GM12878 (cell line): ENCODE data around the gene FOXN4. TPM values are rescaled to one million over a fixed set of nuclear protein-coding genes. Genes with fewer than 3 reads are reported as not detected.

Experiments used
- ATAC-seq: fragments of 200-7000 bp; cut with Tn5 transposase; 3 replicates; pipeline ENCODE4 v1.9.1; 2020; ENCODE audit warnings: mild to moderate bottlenecking, moderate library complexity
- BruUV-seq: library from RNA; stranded (reverse); fragments of 400-500 nt; replicated peaks from 2 replicates; lab custom pipeline; 2021; lab: Mats Ljungman, UMichigan
- CTCF ChIA-PET: fragments of 300-600 bp; sonication (Branson Sonifier 250); formaldehyde crosslinking; extraction: SDS; loops from one replicate; lab custom pipeline; 2021; ENCODE audit warnings: inconsistent platforms; lab: Yijun Ruan, JAX
- POLR2A ChIA-PET: fragments of 350-600 bp; formaldehyde crosslinking; extraction: SDS; loops from one replicate; lab custom pipeline; 2021; ENCODE audit warnings: inconsistent platforms; lab: Charles Lee
- RAD21 ChIA-PET: fragments of 300-600 bp; sonication (Branson Sonifier 250); formaldehyde crosslinking; loops from one replicate; lab custom pipeline; 2023; ENCODE audit warnings: antibody characterized with exemption; ENCODE audit not compliant: unreplicated experiment; lab: Charles Lee
- SMC1A ChIA-PET: fragments of 300-600 bp; sonication (Branson Sonifier 250); formaldehyde crosslinking; loops from one replicate; lab custom pipeline; 2023; ENCODE audit not compliant: unreplicated experiment, uncharacterized antibody; lab: Charles Lee
- DNase-seq: peaks from one replicate; pipeline ENCODE4 v3.0.0-alpha.2; 2011; ENCODE audit warnings: low read depth, low spot score
- FAIRE-seq: peaks from 3 replicates; lab custom pipeline; 2011; peaks lifted over from hg19 to GRCh38; lab: Jason Lieb, UNC
- H2AFZ ChIP-seq: 2 replicates; pipeline ENCODE4 v1.6.0; 2011; ENCODE audit warnings: low read depth, low read length, control low read depth; ENCODE audit not compliant: control insufficient read depth
- H3K27ac ChIP-seq: 2 replicates; pipeline ENCODE4 v1.5.1; 2011; ENCODE audit warnings: control low read depth; ENCODE audit not compliant: control insufficient read depth, insufficient read depth
- H3K27me3 ChIP-seq, 2 experiments: replicated peaks in 1 of 2; 2 replicates each; pipeline versions ENCODE4 v1.6.0 to v1.6.1; 2011; ENCODE audit warnings: low read length in 1 of 2; ENCODE audit not compliant: control insufficient read depth in 2 of 2, insufficient read depth in 2 of 2
- H3K36me3 ChIP-seq, 2 experiments: 2 replicates each; pipeline ENCODE4 v1.5.1; 2011; ENCODE audit warnings: low read length in 1 of 2; ENCODE audit not compliant: control insufficient read depth in 2 of 2, insufficient read depth in 2 of 2
- H3K4me1 ChIP-seq: 2 replicates; pipeline ENCODE4 v1.6.1; 2011; ENCODE audit warnings: mild to moderate bottlenecking, low read length, moderate library complexity, mixed read lengths; ENCODE audit not compliant: control insufficient read depth, insufficient read depth
- H3K4me2 ChIP-seq: 2 replicates; pipeline ENCODE4 v1.6.0; 2011; ENCODE audit warnings: control low read depth; ENCODE audit not compliant: control insufficient read depth, insufficient read depth
- H3K4me3 ChIP-seq: fragments of 200-600 bp; sonication (generic); 2 replicates; pipeline ENCODE4 v1.5.1; 2016
- H3K79me2 ChIP-seq: 2 replicates; pipeline ENCODE4 v1.6.0; 2011; ENCODE audit warnings: low read length; ENCODE audit not compliant: control insufficient read depth, insufficient read depth
- H3K9ac ChIP-seq: 2 replicates; pipeline ENCODE4 v1.8.0; 2011; ENCODE audit warnings: low read length, control low read depth, mixed read lengths; ENCODE audit not compliant: control insufficient read depth, insufficient read depth
- H3K9me3 ChIP-seq: replicated peaks from 3 replicates; pipeline ENCODE4 v1.5.1; 2011; ENCODE audit warnings: mild to moderate bottlenecking, low read length; ENCODE audit not compliant: control insufficient read depth, insufficient read depth
- H4K20me1 ChIP-seq: 2 replicates; pipeline ENCODE4 v1.6.0; 2011; ENCODE audit not compliant: control insufficient read depth, insufficient read depth
- BCL3 ChIP-seq: IDR thresholded peaks from 2 replicates; pipeline ENCODE4 v1.6.1; 2011; ENCODE audit warnings: borderline replicate concordance, low read depth, mild to moderate bottlenecking, moderate library complexity, low read length; ENCODE audit not compliant: insufficient read depth, poor library complexity, severe bottlenecking
- CHD4 ChIP-seq: fragments of 200-600 bp; sonication (generic); IDR thresholded peaks from 2 replicates; pipeline ENCODE4 v1.6.1; 2016; ENCODE audit warnings: mild to moderate bottlenecking
- E2F4 ChIP-seq: IDR thresholded peaks from 2 replicates; pipeline ENCODE4 v1.6.1; 2012; ENCODE audit warnings: low read depth, low read length, improper control_type of control experiment
- HDGF ChIP-seq: fragments of 450-650 bp; IDR thresholded peaks from 2 replicates; pipeline ENCODE4 v1.6.1; 2016; ENCODE audit warnings: antibody characterized with exemption
- KDM1A ChIP-seq: fragments of 200-600 bp; sonication (generic); IDR thresholded peaks from 2 replicates; pipeline ENCODE4 v1.6.1; 2016; ENCODE audit warnings: borderline replicate concordance
- PML ChIP-seq: IDR thresholded peaks from 2 replicates; pipeline ENCODE4 v1.6.1; 2012; ENCODE audit warnings: low read length, inconsistent platforms
- POLR2A ChIP-seq: IDR thresholded peaks from 2 replicates; pipeline ENCODE4 v1.6.1; 2011; ENCODE audit warnings: low read depth, mild to moderate bottlenecking, low read length
- POU2F2 ChIP-seq: IDR thresholded peaks from 3 replicates; pipeline ENCODE4 v1.6.1; 2011; ENCODE audit warnings: low read depth, mild to moderate bottlenecking, low read length, borderline replicate concordance
- RAD51 ChIP-seq: fragments of 450-650 bp; IDR thresholded peaks from 2 replicates; pipeline ENCODE4 v1.6.1; 2016; ENCODE audit warnings: moderate library complexity, mild to moderate bottlenecking, inconsistent platforms
- SIN3A ChIP-seq: IDR thresholded peaks from 2 replicates; pipeline ENCODE4 v1.6.1; 2012; ENCODE audit warnings: low read depth, low read length, improper control_type of control experiment
- SREBF2 ChIP-seq: IDR thresholded peaks from 2 replicates; pipeline ENCODE4 v1.6.1; 2012; ENCODE audit warnings: mild to moderate bottlenecking, low read length
- SUZ12 ChIP-seq: fragments of 200-600 bp; sonication (generic); IDR thresholded peaks from one replicate; pipeline ENCODE4 v1.6.1; 2018; ENCODE audit warnings: antibody characterized with exemption, mild to moderate bottlenecking; ENCODE audit not compliant: unreplicated experiment
- TARDBP ChIP-seq: IDR thresholded peaks from 2 replicates; pipeline ENCODE4 v1.6.1; 2016; ENCODE audit warnings: borderline replicate concordance
- ZNF24 ChIP-seq: fragments of 450-650 bp; IDR thresholded peaks from 2 replicates; pipeline ENCODE4 v1.6.1; 2017; ENCODE audit warnings: antibody characterized with exemption, mild to moderate bottlenecking
- WGBS: methylation state at CpG from one replicate; pipeline ENCODE4 v1.1.6; 2016; ENCODE audit warnings: low lambda C conversion rate; ENCODE audit not compliant: insufficient replicate concordance, insufficient coverage; ENCODE audit errors: missing lambda C conversion rate; 5-methylcytosine and 5-hydroxymethylcytosine counted together
- in situ Hi-C: fragments of 300-500 bp; cut with MboI; formaldehyde crosslinking; loops from 9 replicates; pipeline ENCODE4 v1.14.3; 2018; ENCODE audit warnings: mixed read lengths
- intact Hi-C: fragments of 100-400 bp; cut with micrococcal nuclease; formaldehyde crosslinking; loops from one replicate; pipeline ENCODE4 v1.14.2; 2022; ENCODE audit not compliant: unreplicated experiment
- polyA plus RNA-seq, 11 experiments: library from polyadenylated mRNA; depleted of rRNA in 4 of 11; unstranded in 6 of 11; stranded (reverse) in 5 of 11; fragments of >200 nt; fragmentation: Nextera tagmentation in 4 of 11; fragmentation: Illumina TruSeq in 1 of 11; extraction: Ambion mirVana in 4 of 11; extraction: Trizol in 1 of 11; gene quantifications; 1 replicate in 1 of 11; 2 replicates in 10 of 11; pipeline versions ENCODE4 v1.2.1 to v1.2.3, GENCODE V29; 2011 to 2016; ENCODE audit warnings: inconsistent platforms in 2 of 11, missing spikeins in 2 of 11, low read depth in 1 of 11
- total RNA-seq, 4 experiments: library from RNA; depleted of rRNA in 3 of 4; stranded (reverse); fragments of >200 nt in 3 of 4; fragmentation: Illumina TruSeq in 1 of 4; extraction: Trizol in 1 of 4; gene quantifications; 2 replicates each; pipeline versions ENCODE4 v1.2.1 to v1.2.3, GENCODE V29; 2013 to 2021
- TF ChIP-seq, protein P1 (sequence below): fragments of 450-650 bp; IDR thresholded peaks from 2 replicates; pipeline ENCODE4 v1.6.1; 2018; ENCODE audit warnings: borderline replicate concordance, mild to moderate bottlenecking; ENCODE audit not compliant: partially characterized antibody

FOXN4 gene
- total and polyA plus RNA-seq, 10 of the 15 experiments (the other 5 are each of a cell fraction or from before 2014, with no cell fraction given) = not detected

DNA sequence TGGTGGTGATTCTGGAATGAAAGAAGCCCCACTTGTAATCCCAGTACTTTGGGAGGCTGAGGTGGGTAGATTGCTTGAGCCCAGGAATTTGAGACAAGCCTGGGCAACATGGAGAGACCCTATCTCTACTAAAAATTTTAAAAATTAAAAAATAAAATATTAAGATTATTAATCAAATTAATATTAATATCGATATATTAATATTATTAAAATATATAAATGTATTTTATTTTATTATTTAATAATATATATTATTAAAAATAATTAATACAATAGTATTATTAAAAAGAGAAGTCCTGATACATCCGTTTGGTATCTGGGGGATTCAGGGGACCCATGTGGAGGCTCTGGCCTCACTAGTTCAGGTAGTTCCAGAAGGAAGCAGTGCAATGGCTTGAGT is 68.7 kb downstream of the FOXN4 start:
- intact Hi-C loops = no loop called here
- POLR2A ChIA-PET = no interaction called here
- no peak for DNase-seq
- 19% methylated on average over 2 of the region's 2 CpGs for WGBS
- Histone ChIP-seq H2AFZ (no peak overlapping the region), H3K27ac (no peak overlapping the region), H3K4me3 (no peak overlapping the region), H3K4me2 (no peak overlapping the region), H3K9ac (no peak overlapping the region), H3K36me3 (no peaks in the 10 kb centered on the region), H3K27me3 (no peaks in the 10 kb centered on the region), H3K4me1 (no peaks in the 10 kb centered on the region), H4K20me1 (no peaks in the 10 kb centered on the region), H3K9me3 (no peaks in the 10 kb centered on the region), H3K79me2 (no peaks in the 10 kb centered on the region)
- SMC1A ChIA-PET = no interaction called here
- in situ Hi-C loops = no loop called here
- no peak for TF ChIP-seq POU2F2
- TF ChIP-seq SUZ12 = no peak
- TF ChIP-seq SREBF2 = no peak
- TF ChIP-seq TARDBP = no peak
- TF ChIP-seq HDGF = no peak
- no peak for TF ChIP-seq PML
- TF ChIP-seq ZNF24 = no peak
- RAD21 ChIA-PET = no interaction called here
- ATAC-seq = no peak
- CTCF ChIA-PET = no interaction called here
- BruUV-seq = no TSS peak
- no peak for FAIRE-seq

GRCh38 chr12:109239691-109240090 is 69.4 kb downstream of the FOXN4 start:
- no peak overlapping the region for H3K4me3 ChIP-seq
- intact Hi-C loops = no loop called here
- H3K27me3 ChIP-seq = no peaks in the 10 kb centered on the region
- no peak overlapping the region for H2AFZ ChIP-seq
- SMC1A ChIA-PET = no interaction called here
- FAIRE-seq = no peak
- no peak overlapping the region for H3K27ac ChIP-seq
- no peaks in the 10 kb centered on the region for H4K20me1 ChIP-seq
- ATAC-seq = no peak
- POLR2A ChIA-PET = no interaction called here
- no peak overlapping the region for H3K4me2 ChIP-seq
- CTCF ChIA-PET = no interaction called here
- H3K9me3 ChIP-seq = no peaks in the 10 kb centered on the region
- H3K9ac ChIP-seq = no peak overlapping the region
- H3K4me1 ChIP-seq = no peaks in the 10 kb centered on the region
- RAD21 ChIA-PET = no interaction called here
- H3K79me2 ChIP-seq = no peaks in the 10 kb centered on the region
- TF ChIP-seq BCL3 (no peak), RAD51 (no peak), CHD4 (no peak), POLR2A (no peak), KDM1A (no peak), SIN3A (no peak), E2F4 (no peak)
- TF ChIP-seq, protein P1, sequence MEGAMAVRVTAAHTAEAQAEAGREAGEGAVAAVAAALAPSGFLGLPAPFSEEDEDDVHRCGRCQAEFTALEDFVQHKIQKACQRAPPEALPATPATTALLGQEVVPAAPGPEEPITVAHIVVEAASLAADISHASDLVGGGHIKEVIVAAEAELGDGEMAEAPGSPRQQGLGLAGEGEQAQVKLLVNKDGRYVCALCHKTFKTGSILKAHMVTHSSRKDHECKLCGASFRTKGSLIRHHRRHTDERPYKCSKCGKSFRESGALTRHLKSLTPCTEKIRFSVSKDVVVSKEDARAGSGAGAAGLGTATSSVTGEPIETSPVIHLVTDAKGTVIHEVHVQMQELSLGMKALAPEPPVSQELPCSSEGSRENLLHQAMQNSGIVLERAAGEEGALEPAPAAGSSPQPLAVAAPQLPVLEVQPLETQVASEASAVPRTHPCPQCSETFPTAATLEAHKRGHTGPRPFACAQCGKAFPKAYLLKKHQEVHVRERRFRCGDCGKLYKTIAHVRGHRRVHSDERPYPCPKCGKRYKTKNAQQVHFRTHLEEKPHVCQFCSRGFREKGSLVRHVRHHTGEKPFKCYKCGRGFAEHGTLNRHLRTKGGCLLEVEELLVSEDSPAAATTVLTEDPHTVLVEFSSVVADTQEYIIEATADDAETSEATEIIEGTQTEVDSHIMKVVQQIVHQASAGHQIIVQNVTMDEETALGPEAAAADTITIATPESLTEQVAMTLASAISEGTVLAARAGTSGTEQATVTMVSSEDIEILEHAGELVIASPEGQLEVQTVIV = no peak
- 72% methylated on average over 11 of the region's 11 CpGs for WGBS
- in situ Hi-C loops = no loop called here
- BruUV-seq = no TSS peak
- H3K36me3 ChIP-seq = no peaks in the 10 kb centered on the region
- no peak for DNase-seq
